B cell (primary cell): ENCODE measurements around the gene CAMK2N1.

Experiments used
- CTCF ChIP-seq: fragments of 200-600 bp; IDR thresholded peaks from one replicate; pipeline ENCODE4 v1.8.0; 2022; ENCODE audit warnings: antibody characterized with exemption, mild to moderate bottlenecking
- EZH2 ChIP-seq: IDR thresholded peaks from 2 replicates; pipeline ENCODE4 v1.6.1; 2012; ENCODE audit warnings: borderline replicate concordance, low read depth, mild to moderate bottlenecking, moderate library complexity, low read length; ENCODE audit not compliant: insufficient read depth, poor library complexity, severe bottlenecking

DNA sequence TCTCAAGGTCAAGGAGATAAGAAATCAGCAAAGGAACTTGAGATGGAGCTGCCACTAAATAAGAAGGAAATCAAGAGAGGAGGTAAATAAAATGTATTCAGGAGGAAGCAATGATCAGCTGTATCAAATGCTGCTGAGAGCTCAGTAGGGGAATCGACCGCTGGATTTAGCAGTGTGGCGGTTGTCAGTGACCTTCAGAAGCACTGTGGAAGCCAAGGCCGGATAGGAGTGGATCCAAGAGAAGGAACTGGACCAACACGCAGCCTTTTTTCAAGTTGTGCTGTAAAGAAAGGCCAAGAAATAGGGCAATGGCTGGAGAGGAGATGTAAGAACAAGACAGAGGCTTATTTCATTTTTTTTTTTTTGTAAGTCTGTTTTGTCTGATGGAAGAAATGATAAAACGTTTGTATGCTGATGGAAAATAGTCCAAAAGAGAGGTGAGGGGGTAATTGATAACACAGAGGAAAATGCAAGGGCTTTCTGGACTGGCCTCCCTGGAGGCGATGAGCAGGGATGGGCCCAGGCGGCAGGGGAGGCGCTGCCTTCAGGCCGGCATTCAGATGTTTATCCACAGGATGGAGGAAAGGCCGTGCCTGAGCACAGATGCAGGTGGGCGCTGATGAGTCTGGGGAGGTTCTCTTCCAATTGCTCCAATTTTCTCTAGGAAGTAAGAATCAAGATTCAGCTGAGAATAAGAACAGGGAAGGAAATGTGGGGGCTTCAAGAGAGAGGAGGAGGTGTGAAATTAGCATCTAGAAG, 48.8 kb upstream of the CAMK2N1 start:
- TF ChIP-seq CTCF (no peak), EZH2 (no peak)
